HG02973 (cell line): ENCODE measurements around the gene SLIT1.
"Not testable (repeated sequence)": the region's sequence is repeated elsewhere in the genome, so short reads cannot be mapped to it uniquely, and the experiment has no call there.

Experiments used
- ATAC-seq: cut with Tn5 transposase; IDR thresholded peaks from one replicate; pipeline ENCODE4 v1.9.1; 2021; ENCODE audit warnings: moderate library complexity; ENCODE audit not compliant: unreplicated experiment

SLIT1 gene

DNA sequence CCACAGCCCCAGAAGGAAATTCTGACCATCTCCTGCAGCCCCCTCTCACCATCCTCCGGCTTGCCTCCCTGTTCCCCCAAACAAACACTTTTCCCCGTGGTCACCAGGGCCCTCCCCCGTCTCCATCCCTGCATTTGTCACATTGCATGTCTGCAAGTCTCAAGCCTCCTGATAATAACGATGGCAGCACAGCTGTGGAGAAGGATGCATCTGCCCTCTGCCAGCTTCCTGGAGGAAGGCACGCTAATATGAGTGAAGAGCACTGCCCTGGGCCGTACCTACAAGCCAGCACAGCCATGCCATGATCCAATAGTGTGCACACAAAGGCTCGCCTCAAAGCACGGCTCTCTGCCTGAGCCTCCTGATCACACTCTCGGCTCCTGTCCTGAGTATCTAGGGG is 98.5 kb downstream of the SLIT1 start:
- ATAC-seq = no peak

- ATAC-seq = no peak
These were observed 99.2 kb downstream of the SLIT1 start for GRCh38 chr10:97086530-97086929.

- ATAC-seq = no peak
These were observed 102.4 kb downstream of the SLIT1 start for GRCh38 chr10:97083228-97083829.

- ATAC-seq = not testable (repeated sequence)
These were observed 103.2 kb downstream of the SLIT1 start for GRCh38 chr10:97082575-97082974.

- no peak for ATAC-seq
These were observed 104.0 kb downstream of the SLIT1 start for GRCh38 chr10:97081621-97082235.

DNA sequence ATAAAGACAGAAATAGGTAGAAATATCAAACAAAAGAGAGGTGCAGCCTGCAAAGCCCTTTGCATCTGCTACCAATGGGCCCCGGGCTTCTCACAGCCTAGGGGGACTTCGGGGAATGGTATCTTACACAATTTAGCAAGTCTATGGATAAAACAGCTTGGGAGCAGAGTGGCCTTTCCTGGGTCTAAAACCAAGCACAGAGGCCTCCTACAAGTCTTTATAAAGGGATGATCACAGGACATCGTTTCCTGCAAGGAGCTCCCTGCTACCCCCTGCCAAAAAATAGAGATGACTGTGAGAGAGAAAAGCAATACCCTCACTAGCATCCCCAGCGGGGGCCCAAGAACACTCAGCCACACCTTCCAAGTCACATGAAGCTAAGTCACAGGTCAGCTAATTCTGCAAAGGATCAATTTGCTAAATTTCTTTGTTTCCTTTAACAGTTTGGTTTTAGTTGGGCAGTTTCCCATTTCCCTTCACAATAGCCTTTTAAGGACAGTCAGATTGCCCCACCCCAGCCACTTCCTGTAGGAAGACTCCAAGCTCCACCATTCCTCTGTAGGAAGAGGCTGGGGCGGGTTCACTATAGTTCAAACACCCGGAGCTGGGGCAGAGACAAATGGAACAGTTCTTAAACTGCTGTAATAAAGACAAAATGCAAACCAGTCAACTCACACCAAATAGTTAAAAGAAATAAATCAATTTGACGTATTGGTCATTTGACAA is 105.5 kb downstream of the SLIT1 start:
- no peak for ATAC-seq

DNA sequence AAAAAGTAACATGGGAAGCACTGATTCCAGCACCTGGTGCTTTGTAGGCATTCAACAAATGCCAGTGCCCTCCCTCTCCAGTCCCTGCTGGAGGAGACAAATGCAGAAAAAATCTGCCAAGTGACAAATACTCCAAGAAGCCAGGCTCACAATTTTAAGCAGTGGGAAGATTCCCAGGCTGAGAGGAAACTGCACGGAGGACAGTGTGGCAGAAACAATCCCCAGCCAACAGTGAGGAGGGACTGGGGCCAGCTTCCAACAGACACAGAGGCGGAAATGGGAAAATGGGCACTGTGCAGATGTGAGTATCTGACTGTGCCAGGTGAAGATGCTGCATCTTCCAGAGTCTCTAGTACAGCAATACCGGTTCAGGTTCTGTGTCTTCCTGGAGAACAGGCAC is 106.3 kb downstream of the SLIT1 start:
- ATAC-seq = no peak

- no peak for ATAC-seq
These were observed 106.8 kb downstream of the SLIT1 start for GRCh38 chr10:97078938-97079445.

DNA sequence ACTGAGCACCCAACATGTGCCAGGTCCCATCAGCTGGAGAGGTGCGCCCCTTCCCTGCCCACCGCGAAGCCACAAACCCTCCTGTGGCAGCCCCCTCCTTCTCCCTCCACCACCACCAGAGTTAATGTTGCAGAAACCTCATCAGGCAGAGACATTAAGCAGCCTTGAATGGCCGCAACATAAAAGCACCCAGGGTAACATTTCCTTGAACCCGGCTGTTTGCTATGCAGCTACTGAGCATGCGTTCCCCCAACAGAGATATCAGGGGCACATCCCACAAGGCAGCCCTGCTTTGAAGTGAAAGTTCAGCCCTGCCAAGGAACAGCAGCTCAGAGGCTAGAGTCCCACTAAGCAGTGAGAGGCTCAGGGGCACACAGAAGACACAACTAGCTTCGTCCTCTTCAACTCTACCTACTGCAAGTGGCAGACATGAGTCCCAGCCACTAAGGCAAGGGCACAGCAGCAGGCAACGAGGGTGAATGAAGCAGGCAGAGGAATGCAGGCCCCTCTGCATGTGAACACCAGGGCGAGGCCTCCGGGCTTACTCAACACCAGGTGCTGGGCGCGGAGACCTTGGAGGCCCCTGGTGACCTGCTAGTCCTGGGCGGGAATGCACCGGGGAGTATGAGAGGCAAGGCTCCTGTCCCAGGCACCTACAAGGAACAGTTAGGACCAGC is 107.4 kb downstream of the SLIT1 start:
- ATAC-seq = no peak

GRCh38 chr10:97076781-97077180 is 109.0 kb downstream of the SLIT1 start:
- ATAC-seq = no peak

- ATAC-seq = no peak
These were observed 109.7 kb downstream of the SLIT1 start for GRCh38 chr10:97075961-97076525.

DNA sequence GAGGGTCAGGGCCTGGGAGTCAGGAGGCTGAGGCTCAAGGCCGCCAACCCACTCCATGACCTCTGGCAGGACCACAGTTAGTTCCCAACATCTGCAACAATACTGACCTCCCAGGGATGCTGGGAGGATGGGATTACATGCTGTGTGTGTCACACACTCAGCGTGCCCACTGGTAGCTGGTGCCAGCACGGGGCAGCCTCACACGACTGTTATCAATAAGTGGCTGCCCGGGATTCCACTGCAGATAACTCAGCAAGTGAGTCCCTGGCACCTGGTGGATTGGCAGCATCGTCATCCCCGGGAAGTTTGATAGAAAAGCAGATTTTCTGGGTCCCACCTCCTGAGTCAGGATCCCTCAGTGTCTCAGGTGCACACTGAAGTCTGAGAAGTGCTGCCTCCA is 110.3 kb downstream of the SLIT1 start:
- ATAC-seq = no peak

GRCh38 chr10:97074256-97075145 is 111.3 kb downstream of the SLIT1 start:
- ATAC-seq = no peak

- no peak for ATAC-seq
These were observed 112.7 kb downstream of the SLIT1 start for GRCh38 chr10:97072851-97073665.

- no peak for ATAC-seq
These were observed 114.3 kb downstream of the SLIT1 start for GRCh38 chr10:97071496-97071895.

- ATAC-seq = no peak
These were observed 116.0 kb downstream of the SLIT1 start for GRCh38 chr10:97069576-97070362.

DNA sequence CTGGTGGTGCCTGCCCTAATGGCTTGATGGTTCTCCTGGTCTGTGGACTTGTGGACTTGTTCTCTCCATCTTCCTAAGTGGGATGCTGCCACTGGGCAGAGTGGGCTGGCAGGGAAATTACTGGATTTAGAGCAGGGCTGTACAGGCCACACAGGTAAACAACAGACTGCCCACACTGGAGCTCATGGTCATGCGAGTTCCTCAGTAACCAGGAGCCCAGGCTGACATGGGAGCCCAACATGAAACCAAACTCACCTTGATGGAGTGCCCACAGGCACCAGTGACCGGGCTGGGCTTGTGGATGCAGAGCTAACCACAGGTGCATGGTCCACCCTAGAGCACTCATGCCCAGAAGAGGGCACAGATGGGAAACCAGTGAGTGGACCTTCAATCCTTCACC is 116.7 kb downstream of the SLIT1 start:
- no peak for ATAC-seq

GRCh38 chr10:97067716-97068391 is 117.9 kb downstream of the SLIT1 start:
- no peak for ATAC-seq
